GF-D8 (cell line): ENCODE measurements around the gene CCR7.

Experiments used
- DNase-seq: peaks from one replicate; lab custom pipeline; 2025; lab: John Stamatoyannopoulos, UW

The CCR7 gene

GRCh38 chr17:40561871-40562611 is 3.2 kb downstream of the CCR7 start:
- no peak for DNase-seq

GRCh38 chr17:40561294-40561870 is 3.9 kb downstream of the CCR7 start:
- no peak for DNase-seq

- peak; percentile 23 for DNase-seq
These were observed 4.5 kb downstream of the CCR7 start for GRCh38 chr17:40560592-40561293.

GRCh38 chr17:40559954-40560591 is 5.2 kb downstream of the CCR7 start:
- peak; percentile 5 for DNase-seq

GRCh38 chr17:40559564-40559916 is 5.7 kb downstream of the CCR7 start:
- DNase-seq = no peak

- DNase-seq = no peak
These were observed 6.2 kb downstream of the CCR7 start for GRCh38 chr17:40558890-40559563.

GRCh38 chr17:40558300-40558889 is 6.9 kb downstream of the CCR7 start:
- no peak for DNase-seq

GRCh38 chr17:40557531-40558299 is 7.6 kb downstream of the CCR7 start:
- DNase-seq = no peak

- DNase-seq = no peak
These were observed 8.3 kb downstream of the CCR7 start for GRCh38 chr17:40556884-40557414.

- no peak for DNase-seq
These were observed 9.0 kb downstream of the CCR7 start for GRCh38 chr17:40556198-40556661.

GRCh38 chr17:40555296-40556190 is 9.7 kb downstream of the CCR7 start:
- DNase-seq = no peak

GRCh38 chr17:40554646-40555295 is 10.5 kb downstream of the CCR7 start:
- DNase-seq = no peak

- no peak for DNase-seq
These were observed 11.4 kb downstream of the CCR7 start for GRCh38 chr17:40553694-40554534.

GRCh38 chr17:40552806-40553693 is 12.2 kb downstream of the CCR7 start:
- no peak for DNase-seq

GRCh38 chr17:40551879-40552768 is 13.1 kb downstream of the CCR7 start:
- no peak for DNase-seq
